Epithelial cell of esophagus (primary cell): ENCODE results near the gene BIN1.

Source experiments
- DNase-seq: peaks from one replicate; pipeline ENCODE4 v3.0.0; 2010; ENCODE audit warnings: low read depth
- H3K4me3 ChIP-seq: 2 replicates; pipeline ENCODE4 v1.5.1; 2011; ENCODE audit warnings: mild to moderate bottlenecking, low read length, control low read depth
- CTCF ChIP-seq: IDR thresholded peaks from 2 replicates; pipeline ENCODE4 v1.5.1; 2011; ENCODE audit warnings: low read depth, mild to moderate bottlenecking, low read length, control low read depth, inconsistent platforms; ENCODE audit not compliant: insufficient read depth; ENCODE audit errors: missing control alignments

The BIN1 gene

GRCh38 chr2:127072396-127072795, 34.6 kb downstream of the BIN1 start:
- no peak for TF ChIP-seq CTCF
- no peak for DNase-seq
- no peak overlapping the region for H3K4me3 ChIP-seq

- TF ChIP-seq CTCF = no peak
- no peak overlapping the region for H3K4me3 ChIP-seq
- no peak for DNase-seq
These were observed 35.0 kb downstream of the BIN1 start for GRCh38 chr2:127071901-127072328.

- no peak overlapping the region for H3K4me3 ChIP-seq
- TF ChIP-seq CTCF = no peak
- no peak for DNase-seq
These were observed 36.7 kb downstream of the BIN1 start for GRCh38 chr2:127070221-127070620.

- no peak for TF ChIP-seq CTCF
- no peak for DNase-seq
These were observed 37.4 kb downstream of the BIN1 start for GRCh38 chr2:127069536-127069935.

GRCh38 chr2:127069003-127069402, 38.0 kb downstream of the BIN1 start:
- no peak overlapping the region for H3K4me3 ChIP-seq
- DNase-seq = no peak
- no peak for TF ChIP-seq CTCF

More at GRCh38 chr2:127069536-127069935, 37.4 kb downstream of the BIN1 start:
- no peak overlapping the region for H3K4me3 ChIP-seq

GRCh38 chr2:127068351-127068741, 38.6 kb downstream of the BIN1 start:
- no peak overlapping the region for H3K4me3 ChIP-seq
- DNase-seq = no peak
- TF ChIP-seq CTCF = no peak

- peak; percentile 85 for TF ChIP-seq CTCF
- no peak overlapping the region for H3K4me3 ChIP-seq
- peak; percentile 69 for DNase-seq
These were observed 39.2 kb downstream of the BIN1 start for GRCh38 chr2:127067620-127068350.
